Omental fat pad (tissue), 4 donors: Measurements from ENCODE around the gene GRIK1. TPM values are rescaled to one million over a fixed set of nuclear protein-coding genes. Genes with fewer than 3 reads are reported as not detected.

ENCODE experiments used
- ATAC-seq: fragments of 150-250 bp; one replicate; pipeline ENCODE4 v1.9.1; 2016; ENCODE audit warnings: mild to moderate bottlenecking, moderate library complexity; ENCODE audit not compliant: low FRiP score
- DNase-seq: peaks from one replicate; pipeline ENCODE4 v3.0.0-alpha.2; 2019; ENCODE audit warnings: low spot score
- total RNA-seq, 4 donors: library from RNA; depleted of rRNA; stranded (reverse); fragments of >200 nt; gene quantifications; one replicate each; pipeline ENCODE4 v1.1.0, GENCODE V29; 2016
- TF ChIP-seq, protein P1 (sequence below), 3 donors: fragments of 450-650 bp; IDR thresholded peaks; one replicate each; pipeline ENCODE4 v1.5.1; 2016 to 2017; ENCODE audit warnings: antibody characterized with exemption in 3 of 3, mild to moderate bottlenecking in 3 of 3, moderate library complexity in 2 of 3

Gene GRIK1
- total RNA-seq, 4 donors from 2014 or later, result 0.09 to 0.44 (median 0.32) TPM; not detected in 1

- DNase-seq (no peak), ATAC-seq (no peak)
- TF ChIP-seq, protein P1, sequence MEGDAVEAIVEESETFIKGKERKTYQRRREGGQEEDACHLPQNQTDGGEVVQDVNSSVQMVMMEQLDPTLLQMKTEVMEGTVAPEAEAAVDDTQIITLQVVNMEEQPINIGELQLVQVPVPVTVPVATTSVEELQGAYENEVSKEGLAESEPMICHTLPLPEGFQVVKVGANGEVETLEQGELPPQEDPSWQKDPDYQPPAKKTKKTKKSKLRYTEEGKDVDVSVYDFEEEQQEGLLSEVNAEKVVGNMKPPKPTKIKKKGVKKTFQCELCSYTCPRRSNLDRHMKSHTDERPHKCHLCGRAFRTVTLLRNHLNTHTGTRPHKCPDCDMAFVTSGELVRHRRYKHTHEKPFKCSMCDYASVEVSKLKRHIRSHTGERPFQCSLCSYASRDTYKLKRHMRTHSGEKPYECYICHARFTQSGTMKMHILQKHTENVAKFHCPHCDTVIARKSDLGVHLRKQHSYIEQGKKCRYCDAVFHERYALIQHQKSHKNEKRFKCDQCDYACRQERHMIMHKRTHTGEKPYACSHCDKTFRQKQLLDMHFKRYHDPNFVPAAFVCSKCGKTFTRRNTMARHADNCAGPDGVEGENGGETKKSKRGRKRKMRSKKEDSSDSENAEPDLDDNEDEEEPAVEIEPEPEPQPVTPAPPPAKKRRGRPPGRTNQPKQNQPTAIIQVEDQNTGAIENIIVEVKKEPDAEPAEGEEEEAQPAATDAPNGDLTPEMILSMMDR (IDR thresholded peaks at IDR 0.05), result no peak
Measured at GRCh38 chr21:29749957-29750356, 189.8 kb downstream of the GRIK1 start.

- ATAC-seq (no peak), DNase-seq (no peak)
- TF ChIP-seq, protein P1 (IDR thresholded peaks at IDR 0.05), result no peak
Measured at GRCh38 chr21:29749223-29749622, 190.6 kb downstream of the GRIK1 start.

- DNase-seq (no peak), ATAC-seq (no peak)
- TF ChIP-seq, protein P1 (IDR thresholded peaks at IDR 0.05), result no peak
Measured at GRCh38 chr21:29748391-29749167, 191.2 kb downstream of the GRIK1 start.

- TF ChIP-seq, protein P1 (IDR thresholded peaks at IDR 0.05), result no peak
- no peak for DNase-seq
- no peak for ATAC-seq
Measured at GRCh38 chr21:29741761-29742160, 198.0 kb downstream of the GRIK1 start.

DNA sequence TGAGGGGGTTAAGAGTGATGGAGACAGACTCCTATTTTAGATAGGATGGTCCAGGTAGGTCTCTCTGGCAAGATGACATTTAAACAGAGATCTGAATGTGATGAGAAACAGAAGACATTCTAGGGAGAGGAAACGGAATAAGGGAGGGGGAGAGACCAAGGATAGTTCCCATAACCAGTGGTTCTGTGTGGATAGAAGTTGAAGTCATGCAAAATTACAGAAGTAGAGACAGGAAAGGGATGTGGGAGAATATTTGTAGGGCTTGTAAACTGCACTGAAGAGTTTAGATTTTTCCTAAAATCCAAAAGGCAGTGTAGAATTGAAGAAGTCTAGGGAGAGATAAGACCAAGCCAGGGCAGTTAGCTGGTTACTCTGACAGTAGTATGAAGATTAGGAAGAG, 200.6 kb downstream of the GRIK1 start:
- no peak for ATAC-seq
- no peak for DNase-seq
- TF ChIP-seq, protein P1 (IDR thresholded peaks at IDR 0.05), result no peak

- TF ChIP-seq, protein P1 (IDR thresholded peaks at IDR 0.05), result no peak
- no peak for DNase-seq
- ATAC-seq, result no peak
Measured at GRCh38 chr21:29738730-29739129, 201.1 kb downstream of the GRIK1 start.

DNA sequence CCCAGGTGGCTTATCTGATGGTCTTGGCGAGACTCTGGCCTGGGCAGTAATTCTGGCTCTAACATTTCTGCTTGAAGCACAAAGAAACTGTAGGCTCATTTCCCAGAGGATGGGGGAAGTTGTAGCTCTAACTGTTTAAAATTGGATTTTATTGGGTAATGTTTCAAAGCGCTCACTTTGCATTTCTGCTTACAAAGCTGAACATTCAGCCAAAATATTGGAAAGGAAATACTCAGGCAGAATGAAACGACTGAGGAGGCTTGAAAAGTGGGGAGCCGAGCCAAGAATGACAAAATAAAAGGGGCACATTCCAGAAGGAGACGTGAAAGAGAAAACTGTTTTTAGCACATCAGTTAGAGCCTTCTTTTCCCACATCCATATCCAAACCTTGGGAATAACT, 202.6 kb downstream of the GRIK1 start:
- DNase-seq (no peak), ATAC-seq (no peak)
- TF ChIP-seq, protein P1 (IDR thresholded peaks at IDR 0.05), result no peak
